Lower leg skin (tissue), 3 donors: Measurements from ENCODE around the gene C2orf76.

Experiments used
- CTCF ChIP-seq, 3 donors: fragments of 450-650 bp; IDR thresholded peaks; one replicate each; pipeline ENCODE4 v1.5.1; 2016; ENCODE audit warnings: antibody characterized with exemption in 3 of 3, mild to moderate bottlenecking in 3 of 3, moderate library complexity in 2 of 3
- POLR2A ChIP-seq, 2 donors: fragments of 450-650 bp; IDR thresholded peaks; one replicate each; pipeline ENCODE4 v1.6.1; 2016 to 2017; ENCODE audit warnings: antibody characterized with exemption in 2 of 2, mild to moderate bottlenecking in 1 of 2, moderate library complexity in 1 of 2

- TF ChIP-seq CTCF (IDR thresholded peaks at IDR 0.05) (no peak), POLR2A (IDR thresholded peaks at IDR 0.05) (no peak)
Measured at GRCh38 chr2:119350311-119350998, 16.2 kb downstream of the C2orf76 start.
